Tibial artery (tissue), 4 donors: ENCODE measurements around the gene AP1B1.

Experiments used
- DNase-seq, 2 donors: peaks; one replicate each; pipeline ENCODE4 v3.0.0-alpha.2; 2019
- H3K27ac ChIP-seq, 2 donors: fragments of 200-600 bp; sonication (generic) in 1 of 2; 1 replicate in 1 of 2; 2 replicates in 1 of 2; pipeline ENCODE4 v1.5.1; 2018 to 2019; ENCODE audit warnings: mild to moderate bottlenecking in 1 of 2
- H3K27me3 ChIP-seq, 2 donors: fragments of 200-600 bp; sonication (generic) in 1 of 2; one replicate each; pipeline versions ENCODE4 v1.5.1 to v1.6.0; 2016 to 2019
- H3K36me3 ChIP-seq, 3 donors: fragments of 200-600 bp; sonication (generic) in 2 of 3; one replicate each; pipeline ENCODE4 v1.5.1; 2016 to 2019; ENCODE audit warnings: mild to moderate bottlenecking in 2 of 3
- H3K4me1 ChIP-seq, 4 donors: fragments of 200-600 bp; sonication (generic) in 2 of 4; 1 replicate in 3 of 4; 2 replicates in 1 of 4; pipeline ENCODE4 v1.5.1; 2016 to 2019
- H3K4me3 ChIP-seq, 2 donors: fragments of 200-600 bp; sonication (generic) in 1 of 2; 1 replicate in 1 of 2; 2 replicates in 1 of 2; pipeline ENCODE4 v1.5.1; 2018 to 2019; ENCODE audit warnings: mild to moderate bottlenecking in 2 of 2
- H3K9me3 ChIP-seq, 3 donors: fragments of 200-600 bp; sonication (generic) in 1 of 3; one replicate each; pipeline ENCODE4 v1.5.1; 2016 to 2019
- intact Hi-C: fragments of 100-400 bp; cut with DNase I; formaldehyde crosslinking; loops from one replicate; pipeline ENCODE4 v1.15.0; 2023; ENCODE audit warnings: low total_unique reads
- TF ChIP-seq, protein P1 (sequence below), 2 experiments: fragments of 200-600 bp in 1 of 2; fragments of 450-650 bp in 1 of 2; IDR thresholded peaks; one replicate each; pipeline ENCODE4 v1.5.1; 2017 to 2019; ENCODE audit warnings: antibody characterized with exemption in 2 of 2, mild to moderate bottlenecking in 1 of 2, moderate library complexity in 1 of 2

The AP1B1 gene

DNA sequence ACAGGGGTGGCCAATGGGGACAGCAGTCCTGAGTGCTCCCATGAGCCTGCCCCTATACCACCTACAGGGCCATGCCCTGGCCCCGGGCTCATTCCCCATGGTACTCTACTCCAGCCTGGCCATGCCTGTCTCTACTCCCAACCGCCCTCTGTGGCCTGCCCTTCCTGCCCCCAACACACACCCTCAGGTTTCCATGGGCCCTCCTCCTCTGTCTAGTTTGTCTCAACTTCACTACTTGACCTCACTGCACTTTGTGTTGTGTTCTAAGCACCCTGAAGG, 46.6 kb downstream of the AP1B1 start:
- intact Hi-C loops = no loop called here
- Histone ChIP-seq H3K36me3 (peaks cover 57 to 93% (median 83%) of the 10 kb centered on the region in 3 donors), H3K27ac (no peak overlapping the region), H3K27me3 (no peaks in the 10 kb centered on the region), H3K4me1 (peaks cover 0 to 18% (median 0%) of the 10 kb centered on the region in 4 donors), H3K9me3 (no peaks in the 10 kb centered on the region), H3K4me3 (no peak overlapping the region)
- TF ChIP-seq, protein P1, sequence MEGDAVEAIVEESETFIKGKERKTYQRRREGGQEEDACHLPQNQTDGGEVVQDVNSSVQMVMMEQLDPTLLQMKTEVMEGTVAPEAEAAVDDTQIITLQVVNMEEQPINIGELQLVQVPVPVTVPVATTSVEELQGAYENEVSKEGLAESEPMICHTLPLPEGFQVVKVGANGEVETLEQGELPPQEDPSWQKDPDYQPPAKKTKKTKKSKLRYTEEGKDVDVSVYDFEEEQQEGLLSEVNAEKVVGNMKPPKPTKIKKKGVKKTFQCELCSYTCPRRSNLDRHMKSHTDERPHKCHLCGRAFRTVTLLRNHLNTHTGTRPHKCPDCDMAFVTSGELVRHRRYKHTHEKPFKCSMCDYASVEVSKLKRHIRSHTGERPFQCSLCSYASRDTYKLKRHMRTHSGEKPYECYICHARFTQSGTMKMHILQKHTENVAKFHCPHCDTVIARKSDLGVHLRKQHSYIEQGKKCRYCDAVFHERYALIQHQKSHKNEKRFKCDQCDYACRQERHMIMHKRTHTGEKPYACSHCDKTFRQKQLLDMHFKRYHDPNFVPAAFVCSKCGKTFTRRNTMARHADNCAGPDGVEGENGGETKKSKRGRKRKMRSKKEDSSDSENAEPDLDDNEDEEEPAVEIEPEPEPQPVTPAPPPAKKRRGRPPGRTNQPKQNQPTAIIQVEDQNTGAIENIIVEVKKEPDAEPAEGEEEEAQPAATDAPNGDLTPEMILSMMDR (IDR thresholded peaks at IDR 0.05) = no peak
- DNase-seq = no peak

DNA sequence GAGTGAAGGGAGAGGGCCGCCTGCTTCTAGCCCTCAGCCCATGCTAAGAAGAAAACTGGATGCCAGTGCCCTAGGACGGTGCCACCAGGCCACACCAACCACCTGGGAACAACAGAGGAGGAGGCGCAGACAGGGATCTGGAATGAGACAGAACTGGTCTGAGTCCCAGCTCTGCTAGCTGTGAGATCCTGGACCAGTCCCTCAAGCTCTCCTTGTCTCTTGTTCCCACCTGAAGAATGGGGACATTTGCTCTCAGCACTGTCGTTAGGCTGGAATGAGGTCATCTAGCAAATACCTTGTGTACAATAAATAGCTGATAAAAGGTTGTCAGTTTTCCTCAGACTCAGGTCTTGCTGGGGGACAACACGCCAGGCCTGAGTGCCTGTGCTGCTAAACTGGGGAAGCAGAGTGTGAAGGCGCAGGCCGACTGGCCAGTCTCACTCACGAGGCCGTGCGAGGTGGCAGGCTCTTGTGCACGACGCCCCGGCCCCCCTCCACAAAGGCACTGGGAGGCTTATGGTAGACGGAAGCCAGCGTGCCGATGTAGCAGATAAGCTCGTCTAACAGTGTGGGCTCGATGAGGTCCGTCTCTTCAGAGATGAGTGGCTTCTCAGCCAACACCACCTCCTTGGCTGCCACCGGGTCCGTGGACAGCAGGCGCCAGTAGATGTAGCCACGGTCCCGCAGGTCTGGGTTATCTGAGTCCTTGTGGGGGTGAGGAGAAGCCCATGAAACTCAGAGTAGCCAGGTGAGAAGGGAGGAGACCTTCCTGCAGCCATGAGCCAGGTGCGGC, 47.1 kb downstream of the AP1B1 start:
- Histone ChIP-seq H3K27me3 (no peaks in the 10 kb centered on the region), H3K9me3 (no peaks in the 10 kb centered on the region), H3K27ac (no peak overlapping the region), H3K4me3 (no peak overlapping the region), H3K4me1 (peaks cover 0 to 12% (median 0%) of the 10 kb centered on the region in 4 donors), H3K36me3 (peaks cover 57 to 93% (median 84%) of the 10 kb centered on the region in 3 donors)
- intact Hi-C loops = no loop called here
- no peak for DNase-seq
- TF ChIP-seq, protein P1 (IDR thresholded peaks at IDR 0.05) = no peak

DNA sequence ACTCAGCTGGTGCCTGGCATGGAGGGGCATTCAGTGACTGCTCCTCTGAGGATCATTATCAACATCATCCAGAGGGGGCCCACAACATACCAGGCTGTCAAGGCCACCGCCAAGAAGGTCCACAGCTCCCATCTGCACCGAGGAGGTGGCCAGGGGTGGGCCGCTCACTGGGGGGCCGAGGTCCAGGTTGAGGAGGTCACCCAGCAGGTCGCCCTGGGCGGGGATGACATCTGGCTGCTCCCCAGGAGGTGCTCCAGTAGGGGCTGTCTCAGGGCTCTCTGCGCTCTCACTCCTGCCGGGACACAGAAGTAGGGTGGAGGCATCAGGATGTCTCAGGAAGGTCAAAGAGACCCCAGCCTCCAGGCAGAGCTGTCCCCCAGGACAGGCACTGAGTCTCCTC, 47.8 kb downstream of the AP1B1 start:
- Histone ChIP-seq H3K27ac (no peak overlapping the region), H3K4me1 (peaks cover 0 to 16% (median 0%) of the 10 kb centered on the region in 4 donors), H3K36me3 (peaks cover 58 to 93% (median 85%) of the 10 kb centered on the region in 3 donors), H3K4me3 (no peak overlapping the region), H3K27me3 (no peaks in the 10 kb centered on the region), H3K9me3 (no peaks in the 10 kb centered on the region)
- intact Hi-C loops = no loop called here
- TF ChIP-seq, protein P1 (IDR thresholded peaks at IDR 0.05) = no peak
- no peak for DNase-seq

DNA sequence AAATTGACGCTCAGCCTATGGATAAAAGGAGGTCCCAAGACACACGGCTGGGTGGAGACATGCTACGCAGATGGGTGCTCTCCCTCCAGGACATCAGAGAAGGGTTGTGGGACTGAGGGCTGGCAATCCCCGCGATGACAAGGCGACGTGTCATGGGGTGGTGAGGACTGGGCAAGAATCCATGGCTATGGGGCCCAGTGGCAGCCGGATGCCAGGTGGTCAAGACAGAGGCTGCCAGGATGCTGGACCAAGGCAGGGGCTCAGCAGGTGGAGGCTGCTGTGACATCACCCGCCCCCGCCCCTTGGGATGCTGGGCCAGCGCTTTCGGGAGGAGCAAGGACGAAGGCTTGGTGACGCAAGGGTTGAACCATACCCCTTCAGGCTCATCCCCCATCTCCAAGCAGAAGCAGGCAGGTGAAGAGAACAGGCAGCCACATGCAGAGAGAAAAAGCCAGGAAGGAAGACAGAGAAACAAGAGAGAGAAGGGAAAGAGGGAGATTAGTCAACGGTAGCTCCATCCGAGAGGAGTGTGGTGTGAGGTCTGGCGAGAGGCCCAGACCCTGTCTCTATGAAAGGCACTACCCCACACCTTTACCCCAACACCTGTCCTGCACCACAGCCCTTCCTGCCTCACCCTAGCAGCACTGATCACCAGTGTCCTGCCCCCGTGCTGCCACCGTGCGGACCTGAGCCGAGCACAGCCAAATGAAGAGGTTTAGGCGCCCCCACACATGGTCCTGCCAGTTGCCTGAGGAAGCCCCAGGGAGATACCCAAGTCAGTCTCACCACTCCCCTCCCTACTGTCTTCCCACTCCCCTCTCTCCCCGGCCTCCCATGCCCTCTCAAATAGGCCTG, 48.8 kb downstream of the AP1B1 start:
- Histone ChIP-seq H3K4me1 (peaks cover 0 to 16% (median 0%) of the 10 kb centered on the region in 4 donors), H3K36me3 (peaks cover 58 to 98% (median 88%) of the 10 kb centered on the region in 3 donors), H3K4me3 (no peak overlapping the region), H3K27me3 (no peaks in the 10 kb centered on the region), H3K27ac (no peak overlapping the region), H3K9me3 (no peaks in the 10 kb centered on the region)
- no peak for DNase-seq
- TF ChIP-seq, protein P1 (IDR thresholded peaks at IDR 0.05) = no peak
- intact Hi-C loops = no loop called here

DNA sequence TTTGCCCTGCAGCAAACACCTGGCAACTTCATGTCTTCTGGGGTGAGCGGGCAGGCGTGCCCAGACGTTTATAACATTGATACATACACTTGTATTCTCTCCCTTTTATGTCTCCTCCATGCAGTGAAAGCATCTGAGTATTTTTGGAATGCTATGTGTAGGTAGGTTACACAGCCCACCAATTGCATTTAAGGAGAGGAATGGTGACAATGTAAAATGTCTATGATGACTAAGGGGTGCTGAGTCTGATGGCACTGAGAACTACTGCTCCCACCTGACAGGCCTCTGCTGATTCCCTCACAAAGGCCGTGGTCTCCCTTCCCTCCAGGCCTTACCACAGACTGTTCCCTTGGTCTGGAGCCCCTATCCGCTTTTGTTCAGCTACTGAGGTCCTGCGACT, 50.0 kb downstream of the AP1B1 start:
- intact Hi-C loops = no loop called here
- no peak overlapping the region for H3K27ac ChIP-seq
- no peak overlapping the region for H3K4me3 ChIP-seq
- H3K9me3 ChIP-seq = no peaks in the 10 kb centered on the region
- no peaks in the 10 kb centered on the region for H3K27me3 ChIP-seq
- TF ChIP-seq, protein P1 (IDR thresholded peaks at IDR 0.05) = no peak
- peaks cover 58 to 100% (median 98%) of the 10 kb centered on the region in 3 donors for H3K36me3 ChIP-seq
- peaks cover 0 to 16% (median 0%) of the 10 kb centered on the region in 4 donors for H3K4me1 ChIP-seq
- DNase-seq = no peak
